ENCODE measurements around the gene FGF8. TPM values are rescaled to one million over a fixed set of nuclear protein-coding genes. Genes with fewer than 3 reads are reported as not detected.

FGF8 gene
- total RNA-seq, 3 donors from 2014 or later (not counting 1 experiment from before 2014, with no cell fraction given) = not detected

DNA sequence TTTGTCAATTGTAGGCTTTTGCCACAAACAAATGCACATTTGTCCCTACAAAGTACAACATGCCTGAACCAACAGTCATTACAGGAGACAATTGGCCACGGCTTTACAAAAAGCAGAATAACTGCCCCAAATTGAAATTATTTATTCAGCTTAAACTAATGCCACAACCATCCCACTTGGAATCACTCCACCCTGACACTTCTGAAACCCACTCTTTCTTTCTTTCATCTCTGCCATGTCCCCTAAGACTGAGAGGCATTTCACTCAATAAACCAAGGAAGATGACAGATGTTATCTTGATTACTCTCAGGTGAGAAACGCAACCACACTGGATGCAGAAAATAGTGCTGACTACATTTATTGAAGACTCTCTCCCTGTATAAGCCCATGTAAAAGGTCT, 9.9 kb upstream of the FGF8 start:
- H3K27ac Mint-ChIP-seq = peak overlapping the region; percentile 93 to 96
- WGBS (ENCODE audit: insufficient coverage) = 95% methylated on average over 2 of the region's 2 CpGs
- peaks cover 12% of the 10 kb centered on the region for H3K36me3 Mint-ChIP-seq
- H3K9me3 ChIP-seq (ENCODE audit: control insufficient read depth, insufficient read depth, low read length) = no peaks in the 10 kb centered on the region
- peaks cover 31% of the 10 kb centered on the region for H3K4me1 ChIP-seq (ENCODE audit: control insufficient read depth, insufficient read depth, low read length)
- TF ChIP-seq, protein P1, sequence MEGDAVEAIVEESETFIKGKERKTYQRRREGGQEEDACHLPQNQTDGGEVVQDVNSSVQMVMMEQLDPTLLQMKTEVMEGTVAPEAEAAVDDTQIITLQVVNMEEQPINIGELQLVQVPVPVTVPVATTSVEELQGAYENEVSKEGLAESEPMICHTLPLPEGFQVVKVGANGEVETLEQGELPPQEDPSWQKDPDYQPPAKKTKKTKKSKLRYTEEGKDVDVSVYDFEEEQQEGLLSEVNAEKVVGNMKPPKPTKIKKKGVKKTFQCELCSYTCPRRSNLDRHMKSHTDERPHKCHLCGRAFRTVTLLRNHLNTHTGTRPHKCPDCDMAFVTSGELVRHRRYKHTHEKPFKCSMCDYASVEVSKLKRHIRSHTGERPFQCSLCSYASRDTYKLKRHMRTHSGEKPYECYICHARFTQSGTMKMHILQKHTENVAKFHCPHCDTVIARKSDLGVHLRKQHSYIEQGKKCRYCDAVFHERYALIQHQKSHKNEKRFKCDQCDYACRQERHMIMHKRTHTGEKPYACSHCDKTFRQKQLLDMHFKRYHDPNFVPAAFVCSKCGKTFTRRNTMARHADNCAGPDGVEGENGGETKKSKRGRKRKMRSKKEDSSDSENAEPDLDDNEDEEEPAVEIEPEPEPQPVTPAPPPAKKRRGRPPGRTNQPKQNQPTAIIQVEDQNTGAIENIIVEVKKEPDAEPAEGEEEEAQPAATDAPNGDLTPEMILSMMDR (IDR thresholded peaks at IDR 0.05) = no peak
- no peaks in the 10 kb centered on the region for H3K27me3 Mint-ChIP-seq (ENCODE audit: low read depth in 2 of 2)
- H3K27me3 ChIP-seq (ENCODE audit: control insufficient read depth, insufficient read depth, low read length) = no peaks in the 10 kb centered on the region
- ATAC-seq (no peak), DNase-seq (no peak)
- no peak overlapping the region for H3K4me3 Mint-ChIP-seq
- intact Hi-C loops (cut with micrococcal nuclease) = no loop called here
- H3K4me1 Mint-ChIP-seq = peaks cover 40 to 41% of the 10 kb centered on the region in 2 donors
- no peaks in the 10 kb centered on the region for H3K9me3 Mint-ChIP-seq
- H3K27ac ChIP-seq (ENCODE audit: low read length) = no peak overlapping the region
- no peak overlapping the region for H3K4me3 ChIP-seq (ENCODE audit: low read length)
- H3K36me3 ChIP-seq (ENCODE audit: control insufficient read depth, insufficient read depth, low read length) = peaks cover 47% of the 10 kb centered on the region

DNA sequence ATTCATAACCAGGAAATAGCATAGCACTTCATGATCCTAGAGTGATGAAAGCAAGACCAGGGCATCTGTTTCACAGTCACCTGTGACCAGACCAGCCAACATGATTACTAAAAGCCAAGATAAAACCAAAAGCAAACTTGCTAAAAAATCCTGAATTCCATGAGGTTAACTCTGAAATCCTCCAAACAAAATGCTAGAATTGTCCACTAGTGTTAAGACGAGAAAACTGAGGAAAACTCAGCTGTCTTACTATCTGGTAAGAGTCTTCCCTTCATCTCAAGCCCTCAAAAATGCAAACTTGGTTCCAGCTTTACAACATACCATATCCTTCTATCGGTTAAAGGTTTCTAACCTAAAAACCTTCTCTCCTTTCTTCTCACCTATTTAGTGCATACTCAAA, 8.6 kb upstream of the FGF8 start:
- Histone ChIP-seq H3K36me3 (ENCODE audit: control insufficient read depth, insufficient read depth, low read length) (peaks cover 40% of the 10 kb centered on the region), H3K27ac (ENCODE audit: low read length) (no peak overlapping the region), H3K9me3 (ENCODE audit: control insufficient read depth, insufficient read depth, low read length) (no peaks in the 10 kb centered on the region), H3K4me3 (ENCODE audit: low read length) (no peak overlapping the region), H3K4me1 (ENCODE audit: control insufficient read depth, insufficient read depth, low read length) (peaks cover 43% of the 10 kb centered on the region), H3K27me3 (ENCODE audit: control insufficient read depth, insufficient read depth, low read length) (no peaks in the 10 kb centered on the region)
- intact Hi-C loops (cut with micrococcal nuclease) = loop anchor here (5.0 kb wide), 1 partner anchor 288 kb away; no protein-coding TSS in a partner anchor
- peaks cover 12% of the 10 kb centered on the region for H3K36me3 Mint-ChIP-seq
- no peaks in the 10 kb centered on the region for H3K27me3 Mint-ChIP-seq (ENCODE audit: low read depth in 2 of 2)
- 96% methylated on average over 2 of the region's 2 CpGs for WGBS (ENCODE audit: insufficient coverage)
- no peak for DNase-seq
- peak overlapping the region; percentile 93 to 96 for H3K27ac Mint-ChIP-seq
- TF ChIP-seq, protein P1 (IDR thresholded peaks at IDR 0.05) = no peak
- no peaks in the 10 kb centered on the region for H3K9me3 Mint-ChIP-seq
- H3K4me1 Mint-ChIP-seq = peaks cover 45 to 48% of the 10 kb centered on the region in 2 donors
- no peak for ATAC-seq
- H3K4me3 Mint-ChIP-seq = peak overlapping the region; percentile 100

DNA sequence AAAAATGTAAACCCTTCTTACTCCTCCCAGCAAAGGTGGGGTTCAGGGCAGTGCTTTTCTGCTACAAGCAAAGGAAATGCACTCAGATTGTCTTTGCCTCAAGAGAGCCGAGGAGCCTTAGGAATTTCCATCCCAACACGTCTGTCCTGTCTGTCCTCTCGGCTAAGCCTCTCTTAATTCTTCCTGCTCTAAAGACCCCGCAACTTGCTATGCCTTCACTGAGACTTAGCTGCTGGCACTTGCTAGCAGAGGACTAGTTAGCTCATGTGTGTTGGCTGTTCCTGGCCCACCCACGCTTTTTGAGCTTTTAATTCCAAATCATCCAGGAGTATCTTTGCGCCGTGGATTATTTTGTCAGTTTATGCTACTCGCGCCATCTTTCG, 7.8 kb upstream of the FGF8 start:
- 81% methylated on average over 10 of the region's 10 CpGs for WGBS (ENCODE audit: insufficient coverage)
- no peaks in the 10 kb centered on the region for H3K9me3 ChIP-seq (ENCODE audit: control insufficient read depth, insufficient read depth, low read length)
- H3K27me3 Mint-ChIP-seq (ENCODE audit: low read depth in 2 of 2) = peaks cover 6% of the 10 kb centered on the region in 2 donors

More for the DNA sequence above, 7.8 kb upstream of the FGF8 start:
- no peak for DNase-seq
- H3K27ac ChIP-seq (ENCODE audit: low read length) = peak overlapping the region; percentile 70
- peak overlapping the region; percentile 100 for H3K4me3 Mint-ChIP-seq
- no peak for ATAC-seq
- H3K4me1 Mint-ChIP-seq = peaks cover 54 to 56% of the 10 kb centered on the region in 2 donors
- TF ChIP-seq, protein P1 (IDR thresholded peaks at IDR 0.05) = no peak
- H3K4me1 ChIP-seq (ENCODE audit: control insufficient read depth, insufficient read depth, low read length) = peaks cover 52% of the 10 kb centered on the region
- H3K4me3 ChIP-seq (ENCODE audit: low read length) = peak overlapping the region; percentile 77
- peaks cover 3% of the 10 kb centered on the region for H3K27me3 ChIP-seq (ENCODE audit: control insufficient read depth, insufficient read depth, low read length)
- H3K36me3 ChIP-seq (ENCODE audit: control insufficient read depth, insufficient read depth, low read length) = peaks cover 34% of the 10 kb centered on the region
- peaks cover 12% of the 10 kb centered on the region for H3K36me3 Mint-ChIP-seq
- intact Hi-C loops (cut with micrococcal nuclease) = loop anchor here (1.0 to 5.0 kb wide), 3 partner anchors 35 to 571 kb away; partner anchors contain the start of gene OGA
- H3K27ac Mint-ChIP-seq = peak overlapping the region; percentile 93 to 96
- H3K9me3 Mint-ChIP-seq = no peaks in the 10 kb centered on the region

All from natural killer cell (primary cell).